ENCODE data around the gene RAMP1.

The RAMP1 gene

GRCh38 chr2:237876951-237877491 is 17.6 kb downstream of the RAMP1 start:
- no peak for DNase-seq (ENCODE audit: low read depth)

DNA sequence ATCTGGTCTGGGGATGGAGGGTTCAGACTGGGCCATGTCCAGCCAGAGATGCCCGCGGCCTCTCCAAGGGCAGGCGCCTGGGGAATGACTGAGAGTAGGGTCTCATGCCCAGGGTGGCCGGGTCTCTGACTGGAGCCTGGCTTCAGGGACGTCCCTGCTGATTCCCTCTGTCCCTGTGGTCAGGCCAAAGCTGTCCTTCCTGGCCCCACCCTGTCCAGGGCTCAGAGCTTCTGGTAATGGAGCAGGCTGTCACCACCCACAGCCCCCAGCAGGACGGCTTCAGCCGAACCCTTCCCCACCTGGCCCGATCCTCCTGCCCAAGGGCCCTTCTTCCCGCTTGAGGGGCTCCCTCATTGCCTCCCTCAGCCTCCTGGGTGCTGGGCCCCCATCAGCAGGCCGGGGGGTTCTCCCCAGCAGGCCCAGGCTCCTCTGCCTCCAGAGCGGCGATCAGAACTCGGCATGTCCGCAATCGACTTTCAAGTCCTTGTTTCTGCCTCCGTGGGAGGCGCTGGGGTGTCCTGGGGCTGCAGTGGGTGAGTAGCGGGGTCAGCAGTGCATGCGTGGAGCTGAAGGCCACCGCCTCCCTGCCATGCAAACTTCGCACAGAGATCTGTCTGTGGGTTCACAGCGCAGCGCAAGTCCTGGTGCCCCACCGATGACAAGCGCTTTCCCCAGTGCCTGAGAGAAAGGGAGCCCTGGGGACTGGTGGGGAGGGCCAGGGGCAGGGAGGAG is 18.3 kb downstream of the RAMP1 start:
- no peak for DNase-seq (ENCODE audit: low read depth)

GRCh38 chr2:237878321-237879057 is 19.1 kb downstream of the RAMP1 start:
- no peak for DNase-seq (ENCODE audit: low read depth)

GRCh38 chr2:237879058-237879430 is 19.6 kb downstream of the RAMP1 start:
- DNase-seq (ENCODE audit: low read depth): no peak

DNA sequence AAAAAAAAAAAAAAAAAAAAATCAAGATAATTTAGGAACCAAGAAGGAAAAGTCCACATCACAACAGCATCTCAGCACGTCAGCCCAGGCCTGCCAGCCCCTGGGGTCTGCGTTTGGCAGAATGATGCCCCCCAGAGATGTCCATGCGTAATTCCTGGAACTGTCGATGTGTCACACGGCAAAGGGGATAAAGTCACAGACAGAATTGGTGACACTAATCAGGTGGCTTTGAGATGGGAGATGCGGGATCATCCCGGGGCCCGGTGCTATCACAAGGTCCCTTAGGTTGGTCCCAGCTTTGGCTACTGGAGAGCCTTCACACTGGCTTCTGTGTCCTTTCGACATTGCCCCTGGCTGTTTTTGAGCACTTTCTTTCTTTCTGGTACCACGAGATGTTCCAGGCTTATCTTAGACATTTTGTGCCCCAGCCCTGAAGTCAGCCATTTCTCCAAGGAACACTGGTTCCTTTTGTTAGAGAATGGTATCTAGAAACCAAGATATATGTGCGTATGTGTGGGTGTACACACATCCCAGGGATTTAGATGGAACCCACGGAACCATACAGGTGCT is 20.7 kb downstream of the RAMP1 start:
- DNase-seq (ENCODE audit: low read depth): no peak

- no peak for DNase-seq (ENCODE audit: low read depth)
Measured at GRCh38 chr2:237882510-237883481, 23.4 kb downstream of the RAMP1 start.

DNA sequence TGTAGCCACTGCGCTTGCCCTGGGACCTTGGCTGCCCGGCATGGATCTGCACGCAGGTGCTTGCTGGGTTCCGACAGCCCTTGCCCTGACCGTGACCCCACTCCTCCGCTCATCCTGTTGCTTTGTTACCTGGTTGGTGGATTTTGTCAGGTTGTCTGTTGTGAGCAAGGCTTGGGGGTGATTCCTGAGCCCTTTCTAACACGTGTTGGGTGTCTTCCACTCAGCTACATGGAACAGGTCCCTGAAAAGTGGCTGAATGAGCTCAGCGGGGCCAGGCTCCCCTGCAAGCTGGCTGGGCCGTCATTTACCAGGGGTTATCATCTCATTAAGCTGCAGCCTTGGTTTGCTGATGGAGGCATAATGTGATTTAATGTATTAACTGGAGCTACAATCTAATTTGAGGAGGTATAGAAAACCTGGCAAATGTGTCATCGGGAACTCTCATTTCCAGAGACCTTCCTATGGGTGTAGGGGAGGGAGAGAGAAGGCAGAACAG is 24.6 kb downstream of the RAMP1 start:
- DNase-seq (ENCODE audit: low read depth): no peak

GRCh38 chr2:237884681-237885080 is 25.3 kb downstream of the RAMP1 start:
- DNase-seq (ENCODE audit: low read depth): no peak

DNA sequence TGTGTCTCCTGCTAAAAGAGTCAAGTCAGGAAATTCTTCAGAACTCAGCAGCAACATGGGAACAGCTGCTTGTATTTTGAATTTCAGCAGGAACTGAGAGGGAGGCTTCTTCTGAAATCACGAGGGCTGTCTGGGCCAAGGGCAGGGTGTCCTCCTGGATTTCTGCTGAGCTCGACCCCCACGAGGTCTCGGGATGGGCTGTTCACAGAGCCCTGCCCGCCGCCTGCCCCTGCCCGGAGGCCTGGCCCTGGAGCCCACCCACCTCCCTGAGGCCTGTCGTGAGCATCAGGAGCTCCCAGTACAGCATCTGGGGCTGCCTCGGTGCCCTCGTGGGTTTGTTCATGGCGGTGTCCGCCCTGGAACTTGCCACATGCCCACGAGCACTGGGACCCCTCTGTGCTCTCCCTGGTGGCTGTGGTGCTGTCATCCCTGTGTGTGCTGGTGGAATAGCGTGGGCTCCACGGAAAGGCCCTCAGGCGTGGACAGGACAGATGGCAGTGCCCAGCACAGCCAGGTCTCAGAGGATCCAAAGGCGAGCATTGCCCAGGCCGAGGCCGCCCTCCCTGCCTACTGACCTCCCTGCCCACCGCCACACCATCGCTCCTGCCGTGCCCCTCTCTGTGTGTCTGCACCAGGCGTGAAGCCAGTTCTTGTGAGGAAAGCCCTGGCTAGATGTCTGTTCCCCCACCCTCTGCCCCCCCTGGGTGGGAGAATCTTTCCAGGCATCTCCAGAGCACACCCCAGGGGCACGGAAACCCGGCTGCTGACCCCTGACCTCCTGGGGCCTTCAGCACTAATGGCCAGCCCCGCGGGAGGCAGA is 25.9 kb downstream of the RAMP1 start:
- no peak for DNase-seq (ENCODE audit: low read depth)

DNA sequence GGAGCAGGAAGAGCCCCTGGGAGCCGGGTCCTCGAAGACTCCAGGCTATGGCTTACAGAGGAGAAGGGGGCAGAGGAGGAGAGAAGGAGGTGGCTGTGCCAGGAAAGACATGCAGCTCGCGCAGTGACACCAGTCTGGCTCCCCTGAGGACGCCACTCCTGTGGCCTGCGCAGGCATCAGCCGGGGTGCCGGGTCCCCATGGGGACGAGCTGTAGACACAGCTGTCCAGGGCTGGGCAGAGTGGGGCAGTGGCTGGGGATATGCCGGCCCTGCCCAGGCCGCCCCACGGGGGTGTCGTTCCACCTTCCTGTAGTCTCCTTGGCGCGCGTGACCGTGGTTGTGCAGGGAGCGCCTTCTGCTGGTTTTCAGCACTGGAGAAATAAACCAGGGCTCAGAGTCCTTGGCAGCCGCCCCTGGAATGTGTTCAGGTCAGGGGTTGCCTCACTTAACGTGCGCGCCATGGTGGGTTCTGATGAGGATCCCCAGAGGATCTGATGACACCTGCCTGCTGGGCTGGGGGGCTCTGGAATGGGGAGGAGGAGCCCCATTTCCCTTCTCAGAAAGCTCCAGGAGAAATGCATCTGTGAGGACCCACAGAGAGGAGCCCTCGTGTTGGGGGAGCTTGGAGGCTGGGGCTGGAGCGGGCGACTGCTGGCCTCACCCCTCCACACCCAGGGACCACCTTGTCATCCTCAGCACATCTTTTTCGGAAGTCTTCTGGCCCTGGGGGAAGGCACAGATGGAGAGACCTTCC is 26.7 kb downstream of the RAMP1 start:
- DNase-seq (ENCODE audit: low read depth): no peak

GRCh38 chr2:237886685-237887481 is 27.5 kb downstream of the RAMP1 start:
- no peak for DNase-seq (ENCODE audit: low read depth)

GRCh38 chr2:237888389-237888788 is 29.0 kb downstream of the RAMP1 start:
- DNase-seq (ENCODE audit: low read depth): no peak

- no peak for DNase-seq (ENCODE audit: low read depth)
Measured at GRCh38 chr2:237889016-237889415, 29.6 kb downstream of the RAMP1 start.

DNA sequence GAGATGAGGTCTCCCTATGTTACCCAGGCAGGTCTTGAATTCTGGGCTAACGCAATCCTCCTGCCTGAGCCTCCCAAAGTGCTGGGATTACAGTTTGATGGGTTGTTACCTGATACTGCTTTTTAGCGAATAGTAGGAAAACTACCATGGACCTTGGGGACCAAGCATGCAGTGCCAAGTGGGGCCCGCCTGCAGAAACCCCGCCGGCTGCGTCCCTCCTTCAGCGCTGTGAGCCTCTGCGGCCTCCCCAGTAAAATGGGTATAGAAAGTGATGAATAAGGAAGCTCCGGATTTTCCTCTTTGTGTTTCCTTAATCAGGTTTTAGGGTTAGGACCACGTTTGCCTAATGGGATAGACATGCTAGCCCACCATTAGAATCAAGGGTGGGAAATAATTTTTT is 30.4 kb downstream of the RAMP1 start:
- DNase-seq (ENCODE audit: low read depth): no peak

- DNase-seq (ENCODE audit: low read depth): no peak
Measured at GRCh38 chr2:237892478-237892877, 33.1 kb downstream of the RAMP1 start.

DNA sequence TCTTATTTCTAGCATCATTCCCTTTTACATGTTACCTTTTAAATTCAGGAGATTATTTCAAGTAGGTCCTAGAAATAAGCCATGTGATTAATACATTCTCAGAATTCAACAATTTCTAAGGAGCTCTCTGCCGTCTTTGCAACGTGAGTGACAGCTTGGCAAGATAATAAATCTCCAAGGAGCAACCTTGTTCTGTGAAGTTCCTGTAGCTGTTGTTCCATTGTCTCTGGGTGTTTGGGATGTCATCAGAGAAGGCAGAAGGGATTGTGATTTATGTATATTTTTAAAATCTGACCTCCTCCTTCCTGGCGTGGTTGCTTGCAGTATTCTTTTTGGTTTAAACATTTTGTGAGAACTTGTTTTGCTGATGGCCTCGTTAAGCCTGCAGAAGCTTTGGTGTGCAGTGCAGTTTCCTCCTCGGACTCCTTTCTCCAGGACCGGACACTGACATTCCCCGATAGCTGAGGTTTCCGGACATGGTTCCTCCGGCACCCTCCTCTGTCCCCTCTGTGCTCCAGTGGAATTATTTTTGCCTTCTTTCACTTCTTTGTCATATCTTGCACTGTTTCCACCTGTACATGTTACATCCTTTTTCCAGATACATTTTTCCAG is 33.7 kb downstream of the RAMP1 start:
- no peak for DNase-seq (ENCODE audit: low read depth)

DNA sequence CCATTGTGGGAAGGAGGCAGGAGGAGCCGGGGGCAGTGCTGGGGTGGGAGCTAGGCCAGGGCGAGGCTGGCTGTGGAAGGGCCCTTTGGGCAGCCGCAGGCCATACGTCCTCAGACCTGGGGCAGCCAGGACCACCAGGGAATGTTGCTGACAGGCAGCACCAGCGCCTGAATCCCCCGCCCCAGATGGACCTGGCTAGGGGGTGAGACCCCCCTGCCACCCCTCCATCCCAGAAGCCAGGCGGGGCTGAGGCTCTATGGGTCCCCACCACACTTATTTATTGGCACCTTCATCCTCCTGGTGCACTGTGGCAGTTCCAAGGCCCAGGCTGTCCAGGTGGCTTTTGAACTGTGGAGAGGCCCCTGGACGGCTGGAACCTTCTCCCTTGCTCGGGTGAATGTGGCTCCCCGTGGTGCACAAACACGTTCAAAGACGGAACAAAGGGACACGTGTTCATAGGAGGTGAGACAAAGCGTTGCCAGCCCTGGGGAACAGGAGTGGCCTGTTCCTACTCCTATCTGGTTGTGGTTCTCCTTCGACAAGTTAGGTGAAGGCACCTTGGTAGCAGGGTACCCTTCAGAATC is 35.1 kb downstream of the RAMP1 start:
- DNase-seq (ENCODE audit: low read depth): no peak

- DNase-seq (ENCODE audit: low read depth): no peak
Measured at GRCh38 chr2:237894986-237895543, 35.6 kb downstream of the RAMP1 start.
